ENCODE results near the gene ALOX15B.

- TF ChIP-seq, protein P1, sequence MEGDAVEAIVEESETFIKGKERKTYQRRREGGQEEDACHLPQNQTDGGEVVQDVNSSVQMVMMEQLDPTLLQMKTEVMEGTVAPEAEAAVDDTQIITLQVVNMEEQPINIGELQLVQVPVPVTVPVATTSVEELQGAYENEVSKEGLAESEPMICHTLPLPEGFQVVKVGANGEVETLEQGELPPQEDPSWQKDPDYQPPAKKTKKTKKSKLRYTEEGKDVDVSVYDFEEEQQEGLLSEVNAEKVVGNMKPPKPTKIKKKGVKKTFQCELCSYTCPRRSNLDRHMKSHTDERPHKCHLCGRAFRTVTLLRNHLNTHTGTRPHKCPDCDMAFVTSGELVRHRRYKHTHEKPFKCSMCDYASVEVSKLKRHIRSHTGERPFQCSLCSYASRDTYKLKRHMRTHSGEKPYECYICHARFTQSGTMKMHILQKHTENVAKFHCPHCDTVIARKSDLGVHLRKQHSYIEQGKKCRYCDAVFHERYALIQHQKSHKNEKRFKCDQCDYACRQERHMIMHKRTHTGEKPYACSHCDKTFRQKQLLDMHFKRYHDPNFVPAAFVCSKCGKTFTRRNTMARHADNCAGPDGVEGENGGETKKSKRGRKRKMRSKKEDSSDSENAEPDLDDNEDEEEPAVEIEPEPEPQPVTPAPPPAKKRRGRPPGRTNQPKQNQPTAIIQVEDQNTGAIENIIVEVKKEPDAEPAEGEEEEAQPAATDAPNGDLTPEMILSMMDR (IDR thresholded peaks at IDR 0.05) = no peak
- TF ChIP-seq POLR2A (IDR thresholded peaks at IDR 0.05) = no peak
Measured at GRCh38 chr17:8074554-8074953, 35.7 kb downstream of the ALOX15B start.
